GM19025 (cell line): Measurements from ENCODE around the gene PBRM1.
A peak's percentile ranks its signal among the peaks of the same experiment; 100 is the strongest.
"Not testable (repeated sequence)": the region's sequence is repeated elsewhere in the genome, so short reads cannot be mapped to it uniquely, and the experiment has no call there.

Experiments used
- ATAC-seq: cut with Tn5 transposase; IDR thresholded peaks from one replicate; pipeline ENCODE4 v1.9.1; 2021; ENCODE audit warnings: mild to moderate bottlenecking, low read depth, moderate library complexity; ENCODE audit not compliant: unreplicated experiment

PBRM1 gene

GRCh38 chr3:52704611-52705437 is 19.1 kb upstream of the PBRM1 start:
- no peak for ATAC-seq

DNA sequence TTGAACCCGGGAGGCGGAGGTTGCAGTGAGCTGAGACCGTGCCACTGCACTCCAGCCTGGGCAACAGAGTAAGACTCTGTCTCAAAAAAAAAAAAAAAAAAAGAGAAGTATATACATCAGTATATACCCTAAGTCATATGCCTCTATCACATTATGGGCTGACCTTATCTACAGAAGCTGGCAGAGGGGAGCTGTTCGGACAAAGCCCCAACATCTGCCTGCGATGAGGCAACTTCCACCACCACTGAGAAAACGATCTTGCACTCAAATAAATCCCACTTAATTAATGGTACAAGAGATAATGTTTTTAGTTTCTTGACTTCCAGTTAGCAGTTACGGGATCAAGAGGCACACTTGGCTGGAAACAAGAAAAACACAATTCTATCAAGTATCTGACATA is 17.6 kb upstream of the PBRM1 start:
- ATAC-seq = no peak

GRCh38 chr3:52697632-52697965 is 11.9 kb upstream of the PBRM1 start:
- no peak for ATAC-seq

DNA sequence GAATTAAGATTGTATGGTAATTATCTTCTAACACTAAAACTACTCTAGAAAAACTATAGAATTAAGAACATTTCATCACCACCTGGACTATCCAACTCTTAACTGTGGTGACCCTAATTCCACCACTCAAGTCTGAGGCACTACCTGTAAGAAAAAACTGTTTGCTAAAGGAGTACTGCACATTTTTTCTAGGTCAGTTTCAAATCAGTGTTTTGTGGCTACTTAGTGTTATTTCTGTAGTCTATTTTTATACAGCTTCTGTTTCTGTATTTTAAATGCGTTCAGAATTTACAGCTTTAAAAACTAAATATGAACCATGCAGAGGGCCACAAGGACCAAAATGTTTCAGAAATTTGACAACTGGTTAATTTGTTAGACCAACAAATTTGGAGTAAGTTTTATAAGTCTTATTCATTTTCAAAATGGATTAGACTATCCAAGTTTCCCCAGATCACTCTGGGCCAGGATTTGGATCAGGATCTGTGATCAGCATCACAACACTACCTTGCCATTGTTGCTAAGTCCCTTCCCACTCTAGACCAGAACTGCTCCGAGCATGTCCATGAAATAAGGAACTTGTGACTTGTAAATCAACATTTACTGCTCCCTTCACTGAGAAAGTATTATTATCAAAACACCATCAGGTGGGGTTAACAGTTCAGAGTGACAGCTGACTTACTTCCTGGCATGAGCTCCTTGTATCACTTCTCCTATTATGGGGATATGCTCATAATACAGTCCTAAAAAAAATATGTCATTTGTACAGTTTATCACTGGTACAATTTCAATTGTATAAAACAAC is 11.3 kb upstream of the PBRM1 start:
- ATAC-seq = no peak

DNA sequence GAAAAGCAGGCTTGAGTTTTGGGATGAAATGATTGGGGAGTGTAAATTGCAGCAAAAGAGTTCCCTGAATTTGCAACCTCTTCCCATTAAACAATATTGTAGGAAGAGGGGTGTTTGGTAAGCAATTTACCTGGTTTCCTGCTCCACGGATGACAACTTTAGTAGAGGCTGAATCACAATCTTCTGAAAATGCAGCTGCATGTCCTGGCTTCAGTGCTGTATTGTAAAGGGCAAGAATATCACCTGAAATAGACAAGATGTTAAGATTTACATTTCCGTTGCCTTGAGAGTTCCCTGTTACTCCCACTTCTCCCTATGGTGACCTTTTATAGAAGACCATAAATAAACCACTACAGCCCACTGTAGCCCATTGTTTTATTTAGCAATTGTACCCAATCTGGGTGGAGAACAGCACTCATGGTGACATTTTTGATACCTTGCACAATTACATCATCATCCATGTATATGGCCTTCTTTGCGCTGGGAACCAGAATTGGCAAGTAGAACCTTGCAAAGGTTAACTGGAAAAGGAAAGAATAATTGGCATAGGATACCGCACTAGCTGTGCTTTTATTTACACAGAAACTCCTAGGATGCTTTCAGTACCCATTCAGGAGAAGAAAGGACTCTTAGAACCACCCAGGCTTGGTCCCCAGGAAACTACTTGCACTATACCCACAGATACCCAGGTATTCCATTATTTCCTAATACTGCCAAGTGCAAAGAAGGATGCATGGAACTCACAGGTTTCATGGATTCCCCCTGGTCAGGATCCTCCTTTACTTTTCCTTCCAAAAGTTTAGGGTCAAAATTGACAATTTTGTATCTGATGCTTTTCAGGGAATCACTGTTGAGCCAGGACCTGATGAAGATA is 10.3 kb upstream of the PBRM1 start:
- no peak for ATAC-seq

GRCh38 chr3:52694528-52695189 is 8.9 kb upstream of the PBRM1 start:
- no peak for ATAC-seq

GRCh38 chr3:52693071-52693470 is 7.4 kb upstream of the PBRM1 start:
- no peak for ATAC-seq

DNA sequence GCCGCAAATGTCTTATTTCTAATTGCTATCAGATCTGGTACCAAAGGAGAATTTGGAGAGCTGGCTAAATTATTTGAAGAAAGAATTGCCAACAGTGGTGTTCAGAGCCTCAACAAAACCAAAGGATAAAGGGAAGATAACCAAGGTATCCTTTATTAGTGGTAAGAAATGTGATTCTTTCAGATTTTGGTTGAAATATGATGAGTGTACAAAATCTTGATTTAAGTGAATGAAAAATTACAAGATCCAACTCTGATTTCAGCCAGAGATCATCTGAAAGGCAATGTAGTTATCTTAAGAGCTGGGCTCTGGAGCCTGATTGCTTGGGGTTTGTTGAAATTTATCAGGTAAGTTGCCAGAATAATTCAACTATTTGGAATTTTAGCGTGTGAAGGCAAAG is 4.8 kb upstream of the PBRM1 start:
- ATAC-seq = no peak

- no peak for ATAC-seq
These were observed 3.4 kb upstream of the PBRM1 start for GRCh38 chr3:52689151-52689550.

DNA sequence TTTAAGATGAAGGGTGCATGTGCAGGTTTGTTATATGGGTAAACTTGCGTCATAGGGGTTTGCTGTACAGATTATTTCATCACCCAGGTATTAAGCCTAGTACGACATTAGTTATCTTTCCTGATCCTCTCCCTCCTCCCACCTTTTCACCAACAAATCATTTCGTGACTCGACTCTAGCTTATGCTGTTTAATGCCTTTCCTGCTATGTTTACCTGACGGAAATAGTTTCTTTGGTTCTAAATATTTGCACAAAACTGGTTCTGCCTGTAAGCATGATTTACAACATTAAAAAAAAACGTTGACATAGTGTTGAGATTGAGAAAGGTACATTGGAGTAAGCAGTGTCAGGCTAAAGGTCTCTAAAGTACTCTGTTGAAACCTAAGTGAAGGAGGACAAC is 2.6 kb upstream of the PBRM1 start:
- no peak for ATAC-seq

DNA sequence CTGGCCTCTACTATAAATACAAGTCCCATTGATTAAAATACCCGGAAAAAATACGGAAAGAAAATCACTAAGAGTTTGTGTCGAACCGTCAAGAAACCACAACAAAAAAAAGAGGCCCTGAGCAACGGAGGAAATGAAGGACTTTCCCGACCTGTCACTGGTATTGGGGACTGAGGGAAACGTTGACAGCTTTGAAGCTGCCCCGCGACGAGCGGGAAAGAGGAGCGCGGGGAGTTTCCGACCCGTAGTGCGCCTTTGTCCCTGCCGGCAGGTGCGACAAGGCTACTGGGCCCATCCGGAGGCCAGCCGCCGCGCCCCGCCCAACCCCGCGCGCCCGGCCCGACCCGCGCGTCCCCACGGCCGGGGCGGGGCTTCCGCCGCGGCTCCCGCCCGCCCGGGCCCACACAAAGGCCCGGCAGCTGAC is 416 bp downstream of the PBRM1 start:
- ATAC-seq = peak; percentile 76

DNA sequence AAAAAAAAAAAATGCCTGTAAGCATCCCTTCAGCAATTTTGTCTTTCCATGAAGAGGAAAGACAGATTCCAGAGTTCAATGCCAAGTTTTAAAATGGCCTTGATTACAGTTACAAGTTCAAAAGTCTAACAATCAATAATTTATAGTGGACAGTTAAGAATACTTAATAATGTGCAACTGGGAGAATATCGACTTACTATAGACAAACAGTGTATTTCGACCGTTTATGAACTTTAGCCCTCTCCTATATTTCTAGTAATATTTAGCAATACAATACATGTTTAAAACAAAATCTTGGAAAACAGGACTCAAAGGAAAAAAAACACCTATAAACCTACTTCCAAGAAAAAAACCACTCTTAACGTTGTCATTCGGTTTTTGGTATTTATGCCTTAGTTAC is 1.5 kb downstream of the PBRM1 start:
- ATAC-seq = no peak

DNA sequence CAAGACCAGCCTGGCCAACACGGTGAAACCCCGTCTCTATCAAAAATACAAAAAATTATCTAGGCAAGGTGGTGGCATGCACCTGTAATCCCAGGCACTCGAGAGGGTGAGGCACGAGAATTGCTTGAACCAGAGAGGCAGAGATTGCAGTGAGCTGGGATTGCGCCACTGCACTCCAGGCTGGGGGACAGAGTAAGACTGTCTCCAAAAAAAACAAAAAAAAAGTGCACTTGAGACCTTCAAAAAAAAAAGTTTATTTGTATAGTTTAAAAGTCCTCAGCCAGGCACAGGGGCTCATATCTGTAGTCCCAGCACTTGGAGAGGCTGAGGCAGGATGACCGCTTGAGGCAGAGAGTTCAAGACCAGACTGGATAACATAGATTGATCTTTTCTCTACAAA is 2.1 kb downstream of the PBRM1 start:
- no peak for ATAC-seq

DNA sequence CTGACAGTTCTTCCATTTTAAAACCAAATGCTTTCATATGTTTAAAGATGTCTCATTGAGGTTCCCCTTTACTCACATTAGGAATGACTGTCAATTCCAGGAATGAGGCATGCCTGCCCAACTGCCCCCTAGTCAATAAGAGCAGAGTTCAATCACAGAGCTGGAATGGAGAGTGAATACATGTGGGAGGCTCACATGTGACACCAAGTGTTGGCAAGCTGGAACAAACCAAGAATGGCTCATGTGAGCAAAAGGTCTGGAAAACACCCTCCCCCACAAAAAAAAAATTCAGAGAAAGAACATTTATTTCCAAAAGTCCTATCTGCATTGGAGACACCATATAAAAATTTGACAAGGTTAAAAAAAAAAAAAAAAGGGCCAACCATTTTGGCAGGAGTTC is 3.7 kb downstream of the PBRM1 start:
- no peak for ATAC-seq

GRCh38 chr3:52681596-52681995 is 4.1 kb downstream of the PBRM1 start:
- ATAC-seq = no peak

DNA sequence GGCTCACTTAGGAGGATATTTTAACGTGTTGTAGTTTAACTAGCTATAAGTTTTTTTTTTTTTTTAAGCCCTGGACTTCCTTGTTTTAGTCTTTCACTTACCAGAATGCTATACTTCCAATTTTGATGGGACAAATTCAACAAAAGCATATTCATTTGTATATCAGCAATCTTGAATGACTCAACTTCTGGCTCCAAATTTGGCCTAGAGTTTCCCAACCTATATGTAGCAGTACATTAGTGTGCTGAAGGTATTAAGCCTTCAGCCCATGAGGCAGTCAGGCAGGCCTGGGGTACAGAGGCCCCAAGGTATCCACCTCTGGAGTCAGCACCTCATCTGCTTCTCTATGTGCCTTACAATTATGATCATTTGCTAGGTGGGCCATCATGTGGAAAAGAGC is 5.9 kb downstream of the PBRM1 start:
- no peak for ATAC-seq

- no peak for ATAC-seq
These were observed 6.5 kb downstream of the PBRM1 start for GRCh38 chr3:52679199-52679538.

DNA sequence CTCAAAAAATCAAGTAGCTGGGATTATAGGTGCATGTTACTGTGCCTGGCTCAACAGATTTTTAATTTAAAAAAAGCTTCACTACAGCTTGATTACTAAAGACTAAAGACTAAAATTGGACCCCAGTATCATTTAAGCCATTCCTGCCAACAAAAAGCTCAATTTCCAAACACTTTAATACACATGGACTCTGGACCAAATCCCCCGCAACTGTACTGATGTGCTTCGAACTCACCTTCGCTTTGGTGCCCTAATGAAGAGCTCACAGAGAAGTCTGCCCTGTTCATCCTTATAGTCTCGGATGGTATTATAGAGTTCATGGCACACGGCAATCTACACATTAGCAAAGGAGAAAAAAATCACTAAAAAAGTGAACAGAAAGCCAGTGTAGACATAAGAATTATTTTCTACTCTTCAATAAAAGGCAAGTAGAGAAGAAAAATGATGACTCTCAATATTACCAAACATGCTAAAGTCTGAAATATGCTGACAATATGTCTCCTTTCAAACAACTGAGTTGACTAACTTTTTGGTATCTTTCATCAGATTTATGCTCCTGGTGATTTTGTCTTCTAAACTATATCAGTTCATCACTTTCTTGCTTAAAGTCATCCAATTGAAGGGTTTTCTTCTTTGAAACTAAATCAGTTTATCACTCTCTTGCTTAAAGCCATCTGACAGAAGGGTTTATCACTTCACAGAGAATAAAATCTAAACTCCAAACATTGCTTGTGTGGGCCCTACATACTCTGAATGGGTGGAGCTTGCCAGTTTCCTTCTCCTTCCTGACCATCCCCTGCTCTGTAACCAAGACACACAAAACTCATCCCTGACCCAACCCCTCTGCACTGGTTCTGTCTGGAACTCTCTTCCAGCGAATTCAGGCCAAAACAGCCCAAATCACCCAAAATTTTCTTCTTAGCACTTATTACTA is 7.2 kb downstream of the PBRM1 start:
- no peak for ATAC-seq

DNA sequence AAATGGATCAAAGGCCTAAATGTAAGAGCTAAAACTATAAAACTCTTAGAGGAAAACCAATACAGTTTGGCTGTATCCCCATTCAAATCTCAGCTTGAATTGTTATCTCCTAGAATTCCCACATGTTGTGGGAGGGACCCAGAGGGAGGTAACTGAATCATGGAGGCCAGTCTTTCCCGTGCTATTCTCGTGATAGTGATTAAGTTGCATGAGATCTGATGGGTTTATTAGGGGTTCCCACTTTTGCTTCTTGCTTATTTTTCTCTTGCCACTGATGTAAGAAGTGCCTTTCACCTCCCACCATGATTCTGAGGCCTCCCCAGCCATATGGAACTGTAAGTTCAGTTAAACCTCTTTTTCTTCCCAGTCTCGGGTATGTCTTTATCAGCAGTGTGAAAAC is 9.5 kb downstream of the PBRM1 start:
- ATAC-seq = not testable (repeated sequence)

GRCh38 chr3:52671676-52672075 is 14.0 kb downstream of the PBRM1 start:
- ATAC-seq = no peak
